Fibroblast of skin of right biceps (primary cell): Measurements from ENCODE around the gene DDIT3.
"Not testable (repeated sequence)": the region's sequence is repeated elsewhere in the genome, so short reads cannot be mapped to it uniquely, and the experiment has no call there.

Experiments used
- DNase-seq: peaks from one replicate; pipeline ENCODE4 v3.0.0-alpha.2; 2013

Gene DDIT3

DNA sequence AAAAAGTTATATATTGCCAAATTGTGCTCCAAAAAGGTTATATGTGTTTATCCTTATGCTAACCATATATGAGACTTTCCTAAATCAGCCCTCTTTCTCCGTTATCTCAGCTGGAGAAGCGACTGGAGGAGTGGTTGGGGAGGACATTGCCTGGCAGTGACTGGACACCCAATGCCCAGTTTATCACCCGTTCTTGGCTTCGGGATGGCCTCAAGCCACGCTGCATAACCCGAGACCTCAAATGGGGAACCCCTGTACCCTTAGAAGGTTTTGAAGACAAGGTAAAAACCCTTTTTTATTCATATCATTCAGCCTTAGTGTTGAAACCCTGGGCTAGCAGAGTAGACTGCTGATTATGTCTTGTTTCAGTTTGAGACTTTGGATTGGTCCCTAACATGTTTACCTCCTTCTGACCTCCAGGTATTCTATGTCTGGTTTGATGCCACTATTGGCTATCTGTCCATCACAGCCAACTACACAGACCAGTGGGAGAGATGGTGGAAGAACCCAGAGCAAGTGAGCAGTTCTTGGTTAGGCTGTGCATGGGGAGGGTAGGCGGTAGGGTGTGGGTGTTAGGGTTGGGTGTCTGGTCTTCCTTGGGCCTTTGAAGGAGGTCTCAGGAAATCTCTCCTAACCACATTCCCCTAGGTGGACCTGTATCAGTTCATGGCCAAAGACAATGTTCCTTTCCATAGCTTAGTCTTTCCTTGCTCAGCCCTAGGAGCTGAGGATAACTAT is 8.6 kb downstream of the DDIT3 start:
- no peak for DNase-seq

DNA sequence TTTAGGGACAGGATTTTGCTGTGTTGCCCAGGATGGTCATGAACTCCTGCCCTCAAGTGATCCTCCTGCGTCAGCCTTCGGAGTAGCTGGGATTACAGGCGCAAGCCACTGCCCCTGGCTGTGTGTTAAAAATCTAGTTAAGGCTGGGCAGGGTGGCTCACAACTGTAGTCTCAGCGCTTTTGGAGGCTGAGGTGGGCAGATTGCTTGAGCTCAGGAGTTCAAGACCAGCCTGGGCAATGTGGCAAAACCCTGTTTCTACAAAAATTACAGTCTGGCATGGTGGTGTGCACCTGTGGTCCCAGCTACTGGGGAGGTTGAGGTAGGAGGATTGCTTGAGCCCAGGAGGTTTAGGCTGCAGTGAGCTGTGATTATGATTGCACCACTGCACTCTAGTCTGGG is 9.2 kb downstream of the DDIT3 start:
- no peak for DNase-seq

DNA sequence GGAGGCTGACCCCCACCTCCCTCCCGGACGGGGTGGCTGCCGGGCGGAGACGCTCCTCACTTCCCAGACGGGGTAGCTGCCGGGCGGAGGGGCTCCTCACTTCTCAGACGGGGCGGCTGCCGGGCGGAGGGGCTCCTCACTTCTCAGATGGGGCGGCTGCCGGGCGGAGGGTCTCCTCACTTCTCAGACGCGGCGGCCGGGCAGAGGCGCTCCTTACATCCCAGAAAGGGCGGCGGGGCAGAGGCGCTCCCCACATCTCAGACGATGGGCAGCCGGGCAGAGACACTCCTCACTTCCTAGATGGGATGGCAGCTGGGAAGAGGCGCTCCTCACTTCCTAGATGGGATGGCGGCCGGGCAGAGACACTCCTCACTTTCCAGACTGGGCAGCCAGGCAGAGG is 12.5 kb downstream of the DDIT3 start:
- not testable (repeated sequence) for DNase-seq

DNA sequence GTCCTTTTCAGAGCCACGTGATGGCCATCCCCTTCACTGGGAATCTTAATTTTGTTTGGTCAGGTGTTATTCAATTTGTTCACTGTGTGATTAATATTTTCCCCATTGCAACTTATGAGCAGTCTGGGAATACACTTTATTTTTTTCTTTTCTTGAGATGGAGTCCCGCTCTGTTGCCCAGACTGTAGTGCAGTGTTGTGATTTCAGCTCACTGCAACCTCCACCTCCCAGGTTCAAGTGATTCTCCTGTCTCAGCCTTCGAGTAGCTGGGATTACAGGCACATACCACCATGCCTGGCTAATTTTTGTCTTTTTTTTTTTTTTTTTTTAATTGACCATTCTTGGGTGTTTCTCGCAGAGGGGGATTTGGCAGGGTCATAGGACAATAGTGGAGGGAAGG is 13.8 kb downstream of the DDIT3 start:
- DNase-seq = not testable (repeated sequence)

DNA sequence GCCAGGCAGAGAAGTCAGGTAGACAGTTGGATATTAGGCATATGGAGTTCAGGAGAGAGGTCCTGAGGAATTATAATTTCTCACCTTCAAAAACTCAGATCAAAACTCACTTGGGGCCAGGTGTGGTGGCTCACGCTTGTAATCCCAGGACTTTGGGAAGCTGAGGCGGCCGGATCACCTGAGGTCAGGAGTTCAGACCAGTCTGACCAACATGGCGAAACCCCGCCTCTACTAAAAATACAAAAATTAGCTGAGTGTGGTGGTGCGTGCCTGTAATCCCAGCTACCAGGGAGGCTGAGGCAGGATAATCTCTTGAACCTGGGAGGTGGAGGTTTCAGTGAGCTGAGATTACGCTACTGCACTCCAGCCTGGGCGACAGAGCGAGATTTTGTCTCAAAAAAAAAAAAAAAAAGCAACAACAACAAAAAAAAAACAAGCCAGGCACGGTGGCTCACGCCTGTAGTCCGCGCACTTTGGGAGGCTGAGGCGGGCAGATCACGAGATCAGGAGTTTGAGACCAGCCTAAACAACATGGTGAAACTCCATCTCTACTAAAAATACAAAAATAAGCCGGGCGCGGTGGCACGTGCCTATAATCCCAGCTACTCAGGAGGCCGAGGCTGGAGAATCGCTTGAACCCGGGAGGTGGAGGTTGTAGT is 17.9 kb downstream of the DDIT3 start:
- DNase-seq = not testable (repeated sequence)

DNA sequence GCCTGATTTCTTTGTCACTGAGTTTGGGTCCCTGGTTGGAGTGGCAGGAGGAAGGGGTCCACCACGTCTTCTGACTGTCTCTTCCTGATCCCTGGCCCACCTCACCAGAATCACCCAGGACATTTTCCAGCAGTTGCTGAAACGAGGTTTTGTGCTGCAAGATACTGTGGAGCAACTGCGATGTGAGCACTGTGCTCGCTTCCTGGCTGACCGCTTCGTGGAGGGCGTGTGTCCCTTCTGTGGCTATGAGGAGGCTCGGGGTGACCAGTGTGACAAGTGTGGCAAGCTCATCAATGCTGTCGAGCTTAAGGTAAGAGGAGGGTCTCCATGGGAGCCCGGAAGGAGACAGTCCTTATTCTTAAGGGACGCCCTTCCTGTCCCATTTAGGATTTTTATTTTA is 20.1 kb downstream of the DDIT3 start:
- DNase-seq = no peak

DNA sequence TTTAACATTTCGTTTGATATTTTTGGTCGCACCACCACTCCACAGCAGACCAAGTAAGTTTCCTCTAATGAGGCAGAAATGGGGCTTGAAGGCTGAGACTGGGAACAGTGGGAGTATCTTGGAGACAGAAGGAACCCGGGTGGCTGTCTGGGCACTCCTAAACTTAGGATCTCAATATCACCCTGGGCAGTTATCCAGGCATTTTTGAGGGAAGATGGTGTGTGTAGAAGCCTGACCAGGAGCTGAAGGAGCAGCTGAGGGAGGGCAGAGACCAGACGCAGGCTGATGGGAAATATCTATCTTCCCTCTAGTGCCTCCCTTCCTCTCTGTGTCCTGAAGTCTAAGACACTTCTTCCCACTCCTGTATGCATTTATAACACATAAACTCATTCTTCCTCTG is 21.7 kb downstream of the DDIT3 start:
- DNase-seq = no peak

DNA sequence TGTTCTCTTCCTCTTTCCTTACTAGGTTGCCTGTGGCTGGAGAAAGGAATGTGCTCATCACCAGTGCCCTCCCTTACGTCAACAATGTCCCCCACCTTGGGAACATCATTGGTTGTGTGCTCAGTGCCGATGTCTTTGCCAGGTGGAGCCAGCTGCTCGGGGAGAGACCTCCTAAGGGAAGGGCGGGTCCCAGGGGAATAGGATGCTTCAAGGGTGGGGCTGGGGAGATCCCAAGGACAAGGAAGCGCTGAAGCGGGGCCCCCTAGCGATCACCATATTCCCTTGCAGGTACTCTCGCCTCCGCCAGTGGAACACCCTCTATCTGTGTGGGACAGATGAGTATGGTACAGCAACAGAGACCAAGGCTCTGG is 22.2 kb downstream of the DDIT3 start:
- no peak for DNase-seq

DNA sequence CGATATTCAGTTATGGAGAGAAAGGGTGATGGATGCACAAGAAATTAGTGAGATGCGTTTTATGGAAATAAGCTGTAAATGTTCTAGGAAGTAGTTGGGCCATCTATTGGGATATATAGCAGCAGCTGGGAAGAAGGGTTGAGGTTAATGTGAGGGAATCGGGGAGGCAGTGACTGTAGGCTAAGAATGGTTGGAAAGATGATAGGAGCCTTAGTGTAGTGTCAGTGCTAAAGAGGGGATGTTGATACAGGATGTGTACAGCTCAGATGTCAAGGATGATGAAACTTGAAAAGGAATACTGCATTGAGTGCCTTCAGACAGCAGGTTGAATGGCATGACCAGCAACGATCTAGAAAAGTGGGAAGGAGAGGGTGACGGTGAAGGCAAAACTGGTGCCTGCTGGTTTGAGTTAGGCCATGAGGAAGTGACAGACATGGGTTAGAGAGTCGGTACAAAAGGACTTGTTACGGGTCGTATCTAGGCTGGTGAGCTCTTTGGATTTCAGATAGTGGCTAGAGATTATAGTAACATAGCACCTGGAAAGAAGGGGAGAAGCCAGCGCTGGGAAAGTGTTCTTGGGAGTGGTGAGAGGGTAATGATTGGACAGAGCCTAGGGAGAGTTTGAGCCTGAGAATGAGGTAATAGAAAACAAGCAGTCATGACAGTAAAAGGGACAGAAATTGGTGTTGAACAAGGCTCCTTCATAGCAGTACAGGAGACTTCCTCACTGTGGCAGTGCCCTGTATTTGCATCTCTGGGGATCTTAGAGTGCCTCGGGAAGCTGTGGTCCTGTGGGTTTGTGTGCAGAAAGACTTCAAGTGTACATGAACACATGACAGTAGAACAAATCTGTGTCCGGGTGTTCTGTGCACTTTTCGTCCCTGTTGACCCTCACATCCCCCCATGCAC is 22.8 kb downstream of the DDIT3 start:
- no peak for DNase-seq

DNA sequence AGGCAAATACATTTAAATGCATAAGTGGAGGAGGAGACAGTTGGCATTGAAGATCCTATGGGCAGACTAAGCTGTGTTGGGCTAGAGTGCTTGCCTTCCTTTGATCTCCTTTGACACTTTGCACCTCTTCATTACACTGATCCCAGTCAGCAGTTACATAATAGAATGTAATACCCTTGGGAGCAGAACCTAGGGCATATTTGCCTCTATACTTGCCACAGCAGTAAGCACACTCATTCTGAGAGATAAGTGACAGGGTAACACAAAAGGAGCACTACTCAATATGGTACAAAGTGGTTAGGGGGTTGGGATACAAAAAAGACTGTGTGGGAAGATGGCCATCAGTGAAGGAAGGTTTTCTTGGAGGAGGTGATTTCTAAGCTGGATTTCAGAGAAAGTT is 23.5 kb downstream of the DDIT3 start:
- no peak for DNase-seq

DNA sequence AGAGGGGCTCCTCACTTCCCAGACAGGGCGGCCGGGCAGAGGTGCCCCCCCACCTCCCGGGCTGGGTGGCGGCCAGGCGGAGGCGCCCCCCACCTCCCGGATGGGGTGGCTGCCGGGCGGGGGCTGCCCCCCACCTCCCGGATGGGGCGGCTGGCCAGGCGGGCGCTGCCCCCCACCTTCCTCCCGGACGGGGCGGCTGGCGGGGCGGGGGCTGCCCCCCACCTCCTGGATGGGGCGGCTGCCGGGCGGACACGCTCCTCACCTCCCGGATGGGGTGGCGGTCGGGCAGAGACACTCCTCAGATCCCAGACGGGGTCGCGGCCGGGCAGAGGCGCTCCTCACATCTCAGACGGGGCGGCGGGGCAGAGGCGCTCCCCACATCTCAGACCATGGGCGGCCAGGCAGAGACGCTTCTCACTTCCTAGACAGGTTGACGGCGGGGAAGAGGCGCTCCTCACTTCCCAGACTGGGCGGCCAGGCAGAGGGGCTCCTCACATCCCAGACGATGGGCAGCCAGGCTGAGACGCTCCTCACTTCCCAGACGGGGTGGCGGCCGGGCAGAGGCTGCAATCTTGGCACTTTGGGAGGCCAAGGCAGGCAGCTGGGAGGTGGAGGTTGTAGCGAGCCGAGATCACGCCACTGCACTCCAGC is 25.1 kb downstream of the DDIT3 start:
- not testable (repeated sequence) for DNase-seq

DNA sequence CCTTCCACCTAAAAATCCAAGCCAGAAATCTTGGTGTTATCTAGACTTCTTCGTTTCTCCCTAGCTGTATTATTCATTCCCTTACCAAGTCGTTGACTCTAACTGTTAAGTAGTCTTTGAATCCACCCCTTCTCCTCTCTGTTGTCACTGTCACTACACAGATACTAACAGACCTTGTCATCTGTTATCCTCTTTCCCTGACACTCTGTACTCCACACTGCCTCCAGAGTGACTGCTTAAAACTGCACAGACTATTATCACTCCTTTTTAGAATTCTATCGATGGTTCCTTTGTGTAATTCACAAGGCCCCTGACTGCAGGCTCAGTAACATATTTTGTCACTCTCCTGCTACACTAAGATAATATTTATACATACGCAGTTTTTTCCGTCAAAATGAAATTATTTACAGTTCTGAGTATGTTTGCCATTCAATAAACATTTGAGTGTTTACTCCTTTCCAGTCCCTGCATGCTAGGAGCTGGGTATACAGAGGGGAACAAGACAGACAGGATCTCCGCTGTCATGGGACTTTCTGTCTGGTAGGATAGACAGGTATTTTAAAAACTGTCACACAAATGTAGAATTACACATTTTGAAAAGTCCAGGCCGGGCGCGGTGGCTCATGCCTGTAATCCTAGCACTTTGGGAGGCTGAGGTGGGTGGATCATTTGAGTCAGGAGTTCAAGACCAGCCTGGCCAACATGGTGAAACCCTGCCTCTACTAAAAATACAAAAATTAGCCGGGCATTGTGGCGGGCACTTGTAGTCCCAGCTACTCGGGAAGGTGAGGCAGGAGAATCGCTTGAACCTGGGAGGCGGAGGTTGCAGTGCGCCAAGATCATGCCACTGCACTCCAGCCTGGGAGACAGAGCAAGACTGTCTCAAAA is 28.7 kb downstream of the DDIT3 start:
- DNase-seq = no peak

DNA sequence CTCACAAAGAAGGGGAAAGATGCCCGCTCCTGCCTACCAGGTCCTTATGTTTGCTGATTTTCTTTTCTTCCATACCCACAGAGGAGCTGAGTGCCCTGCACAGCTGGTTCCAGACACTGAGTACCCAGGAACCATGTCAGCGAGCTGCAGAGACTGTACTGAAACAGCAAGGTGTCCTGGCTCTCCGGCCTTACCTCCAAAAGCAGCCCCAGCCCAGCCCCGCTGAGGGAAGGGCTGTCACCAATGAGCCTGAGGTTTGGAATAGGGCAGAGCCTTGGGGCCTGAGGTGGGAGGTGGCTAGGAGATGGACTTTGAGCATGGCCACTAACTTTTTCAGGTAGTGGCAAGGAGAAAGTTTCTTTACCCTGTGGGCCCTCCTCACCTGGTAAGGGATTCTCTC is 30.2 kb downstream of the DDIT3 start:
- DNase-seq = no peak

DNA sequence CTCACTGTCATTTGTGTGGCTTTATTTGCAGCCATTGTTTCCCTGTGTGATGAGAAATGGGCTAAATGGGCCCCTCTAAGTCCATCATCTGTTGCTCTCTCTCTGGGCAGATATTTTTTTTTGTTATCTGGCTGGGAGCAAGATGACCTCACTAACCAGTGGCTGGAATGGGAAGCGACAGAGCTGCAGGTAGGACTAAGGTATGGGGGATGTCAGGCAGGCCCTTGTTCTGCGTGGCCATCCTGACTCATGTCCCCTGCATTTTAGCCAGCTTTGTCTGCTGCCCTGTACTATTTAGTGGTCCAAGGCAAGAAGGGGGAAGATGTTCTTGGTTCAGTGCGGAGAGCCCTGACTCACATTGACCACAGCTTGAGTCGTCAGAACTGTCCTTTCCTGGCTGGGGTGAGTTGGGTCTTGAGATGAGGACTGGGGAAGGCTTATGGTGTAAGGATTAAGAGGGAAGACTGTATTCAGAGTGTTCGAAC is 31.1 kb downstream of the DDIT3 start:
- peak; percentile 34 for DNase-seq

DNA sequence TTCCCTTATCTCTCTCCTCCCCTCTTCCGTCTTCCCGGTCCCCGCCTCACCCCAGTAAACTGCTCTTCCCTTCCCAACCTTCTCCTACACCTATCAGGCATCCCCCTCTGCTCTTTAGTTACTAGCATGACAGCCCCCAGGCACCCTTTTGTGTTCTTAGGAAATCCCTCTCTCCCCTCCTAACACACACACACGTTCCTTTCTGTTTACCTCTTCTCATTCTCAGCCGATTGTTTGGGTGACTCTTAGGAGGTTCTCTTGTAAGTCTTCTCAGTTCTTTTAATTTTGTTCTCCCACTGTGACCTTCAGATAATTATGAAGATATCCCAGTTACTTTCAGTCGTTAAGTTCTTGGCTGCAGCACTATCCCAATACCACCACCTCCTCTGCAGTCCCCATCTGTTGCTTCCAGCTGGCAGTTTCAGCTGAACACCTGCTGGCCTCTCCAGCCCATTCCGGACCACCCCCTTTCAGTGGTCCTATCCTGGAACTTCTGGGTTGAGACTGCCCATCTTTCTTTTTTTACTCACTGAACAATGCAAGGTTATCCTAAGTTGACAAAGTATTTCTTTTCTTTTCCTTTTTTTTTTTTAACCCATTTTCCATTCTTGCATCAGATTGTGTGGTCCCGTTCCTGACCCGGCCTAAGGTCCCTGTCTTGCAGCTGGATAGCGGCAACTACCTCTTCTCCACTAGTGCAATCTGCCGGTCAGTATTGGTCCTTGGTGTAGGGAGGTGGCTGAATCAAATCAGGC is 31.7 kb downstream of the DDIT3 start:
- DNase-seq = no peak

DNA sequence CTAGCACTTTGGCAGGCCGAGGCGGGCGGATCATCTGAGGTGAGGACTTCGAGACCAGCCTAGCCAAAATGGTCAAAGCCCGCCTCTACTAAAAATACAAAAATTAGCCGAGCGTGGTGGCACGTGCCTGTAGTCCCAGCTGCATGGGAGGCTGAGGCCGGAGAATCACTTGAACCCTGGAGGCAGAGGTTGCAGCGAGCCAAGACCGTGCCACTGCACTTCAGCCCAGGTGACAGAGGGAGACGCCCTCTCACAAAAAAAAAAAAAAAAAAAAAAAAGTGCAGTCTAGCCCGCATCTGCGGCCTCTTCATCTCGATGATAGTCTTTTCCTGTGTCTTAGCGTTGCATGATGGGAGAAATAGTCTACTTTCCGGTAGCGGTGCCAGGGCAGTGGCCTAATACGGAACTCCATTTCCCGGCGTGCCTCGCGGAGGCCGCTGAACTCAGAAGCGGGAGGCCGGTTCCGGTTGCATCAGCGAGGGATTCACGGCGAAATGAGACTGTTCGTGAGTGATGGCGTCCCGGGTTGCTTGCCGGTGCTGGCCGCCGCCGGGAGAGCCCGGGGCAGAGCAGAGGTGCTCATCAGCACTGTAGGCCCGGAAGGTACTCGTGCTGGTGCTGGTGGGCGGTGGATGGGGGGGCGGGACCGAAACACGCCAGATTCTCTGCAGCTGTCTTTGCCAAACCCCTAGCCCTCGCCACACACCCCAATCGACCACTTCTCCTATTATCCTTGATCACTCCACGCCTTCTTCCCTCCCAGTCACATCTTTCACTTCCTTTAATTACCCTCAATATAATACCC is 32.5 kb downstream of the DDIT3 start, which contains the start of gene MARS1:
Gene MARS1 (plus strand): TSS at position 472 of the 805 bp plus-strand sequence. CDS start 23 bp downstream, at position 495.
- DNase-seq = peak; percentile 98

DNA sequence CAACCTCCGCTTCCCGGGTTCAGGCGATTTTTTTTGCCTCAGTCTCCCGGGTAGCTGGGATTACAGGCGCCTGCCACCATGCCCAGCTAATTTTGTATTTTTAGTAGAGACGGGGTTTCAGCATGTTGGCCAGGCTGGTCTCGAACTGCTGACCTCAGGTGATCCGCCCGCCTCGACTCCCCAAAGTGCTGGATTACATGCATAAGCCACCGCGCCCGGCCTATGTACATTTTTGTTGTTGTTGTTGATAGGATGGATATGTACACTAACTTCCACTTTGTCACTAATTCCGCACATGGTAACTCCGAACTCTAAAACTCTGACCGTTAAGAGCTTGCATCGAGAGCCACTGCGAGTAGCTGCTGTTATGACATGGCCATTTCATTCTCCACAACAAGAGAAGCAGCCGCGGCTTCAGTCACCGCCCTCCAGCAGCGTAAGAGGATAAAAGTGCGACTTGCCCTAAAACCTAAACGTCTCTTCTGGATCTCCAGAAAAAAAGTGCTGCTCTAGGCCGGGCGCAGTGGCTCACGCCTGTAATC is 33.2 kb downstream of the DDIT3 start:
- no peak for DNase-seq

DNA sequence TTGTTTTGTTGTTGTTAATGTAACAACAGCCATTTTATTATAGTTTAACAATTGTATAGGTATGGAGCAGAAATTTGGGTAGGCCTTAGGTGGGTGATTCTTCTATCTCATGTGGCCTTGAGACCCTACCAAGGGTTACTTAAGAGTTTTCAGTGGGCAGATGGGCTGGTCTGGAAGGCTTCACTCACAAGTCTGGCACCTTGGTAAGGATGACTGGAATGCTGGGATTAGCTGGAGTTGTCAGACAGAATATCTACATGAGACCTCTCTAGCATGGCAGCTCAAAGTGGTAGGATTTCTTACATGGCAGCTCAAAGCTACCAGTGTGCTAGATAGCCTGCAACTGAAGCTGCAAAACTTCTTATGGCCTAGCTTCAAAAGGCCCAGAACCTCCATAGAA is 34.6 kb downstream of the DDIT3 start:
- no peak for DNase-seq

DNA sequence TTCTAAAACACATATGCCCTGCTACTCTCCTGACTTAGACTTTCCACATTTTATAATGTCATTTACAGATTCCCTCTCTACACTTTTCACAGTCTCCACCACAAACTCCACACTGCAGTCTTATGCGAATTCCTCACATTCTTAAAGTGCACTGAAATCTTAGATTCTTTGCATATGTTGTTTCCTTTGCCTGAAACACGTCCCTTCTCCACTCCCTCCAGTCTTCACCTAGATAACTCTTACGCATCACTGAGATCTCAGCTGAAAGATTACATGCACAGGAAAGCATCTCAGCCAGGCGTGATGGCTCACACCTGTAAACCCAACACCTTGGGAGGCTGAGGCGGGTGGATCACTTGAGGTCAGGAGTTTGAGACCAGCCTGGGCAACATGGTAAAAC is 36.8 kb downstream of the DDIT3 start:
- DNase-seq = peak; percentile 80

DNA sequence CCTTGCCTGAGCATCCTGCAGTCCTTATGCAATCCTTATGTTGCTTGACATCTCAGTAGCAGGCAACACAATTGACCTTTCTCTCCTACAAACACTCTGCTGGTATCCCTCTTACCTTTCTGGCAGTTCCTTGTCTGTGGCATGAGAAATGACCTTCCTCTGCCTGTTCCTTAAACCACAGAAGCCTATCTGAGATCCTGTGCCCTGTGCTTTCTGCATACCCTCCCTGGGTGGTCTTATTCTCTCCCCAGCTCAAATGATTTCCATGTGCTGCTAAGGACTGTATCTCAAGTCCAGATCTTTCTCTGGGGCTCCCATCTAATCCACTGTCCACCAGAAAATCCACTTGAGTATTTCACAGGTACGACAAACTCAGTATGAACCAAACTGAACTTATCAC is 38.6 kb downstream of the DDIT3 start:
- no peak for DNase-seq
